K562 (cell line): Measurements from ENCODE around the gene CACNA2D4. TPM values are rescaled to one million over a fixed set of nuclear protein-coding genes. Genes with fewer than 3 reads are reported as not detected.

Experiments used
- ATAC-seq: fragments of 200-7000 bp; cut with Tn5 transposase; 3 replicates; pipeline ENCODE4 v1.9.1; 2020; ENCODE audit warnings: moderate library complexity
- BruUV-seq: library from RNA; stranded (reverse); fragments of 400-500 nt; replicated peaks from 2 replicates; lab custom pipeline; 2021; lab: Mats Ljungman, UMichigan
- CTCF ChIA-PET: fragments of 300-600 bp; formaldehyde crosslinking; extraction: SDS; loops from one replicate; lab custom pipeline; 2021; ENCODE audit warnings: low intra/inter-chr PET ratio; lab: Yijun Ruan, JAX
- POLR2A ChIA-PET: fragments of 300-600, 350-650 bp; sonication (Branson Sonifier 250); formaldehyde crosslinking; extraction: SDS; loops from one replicate; lab custom pipeline; 2021; ENCODE audit warnings: antibody characterized with exemption, inconsistent platforms; lab: Yijun Ruan, JAX
- DNase-seq, 4 experiments: peaks; one replicate each; pipeline versions ENCODE4 v3.0.0 to v3.0.0-alpha.2; 2011 to 2018; ENCODE audit warnings: low spot score in 3 of 4, mixed read lengths in 3 of 4; ENCODE audit errors: extremely low read depth in 1 of 4
- FAIRE-seq: peaks from 2 replicates; lab custom pipeline; 2011; peaks lifted over from hg19 to GRCh38; lab: Jason Lieb, UNC
- H2AFZ ChIP-seq: 2 replicates; pipeline ENCODE4 v1.6.0; 2011; ENCODE audit warnings: low read depth, low read length, control low read depth, inconsistent platforms
- H3K27ac ChIP-seq: fragments of 200-600 bp; 3 replicates; pipeline ENCODE4 v1.8.0; 2011; ENCODE audit warnings: low read depth, mild to moderate bottlenecking, control low read depth, inconsistent platforms, low read length, moderate library complexity, mixed read lengths; ENCODE audit errors: extremely low read depth
- H3K27me3 ChIP-seq, 2 experiments: fragments of 300-600 bp in 1 of 2; 2 replicates in 1 of 2; 3 replicates in 1 of 2; pipeline versions ENCODE4 v1.6.0 to v1.8.0; 2011; ENCODE audit warnings: inconsistent platforms in 2 of 2, low read length in 2 of 2, mild to moderate bottlenecking in 1 of 2, mixed read lengths in 1 of 2, moderate library complexity in 1 of 2; ENCODE audit not compliant: control insufficient read depth in 2 of 2, insufficient read depth in 2 of 2
- H3K36me3 ChIP-seq: fragments of 300-600 bp; 3 replicates; pipeline ENCODE4 v1.8.0; 2011; ENCODE audit warnings: mild to moderate bottlenecking, low read length, inconsistent platforms; ENCODE audit not compliant: control insufficient read depth, insufficient read depth
- H3K4me1 ChIP-seq, 2 experiments: fragments of 200-600 bp in 1 of 2; replicated peaks in 1 of 2; 2 replicates in 1 of 2; 3 replicates in 1 of 2; pipeline versions ENCODE4 v1.5.1 to v1.8.0; 2011; ENCODE audit warnings: inconsistent platforms in 2 of 2, low read length in 2 of 2, mild to moderate bottlenecking in 1 of 2, mixed read lengths in 1 of 2, moderate library complexity in 1 of 2; ENCODE audit not compliant: control insufficient read depth in 2 of 2, insufficient read depth in 2 of 2
- H3K4me2 ChIP-seq: 2 replicates; pipeline ENCODE4 v1.6.1; 2011; ENCODE audit warnings: low read length, control low read depth, inconsistent platforms, mixed read lengths; ENCODE audit not compliant: insufficient read depth
- H3K4me3 ChIP-seq: fragments of 200-600 bp; sonication (generic), shearing (Covaris generic); 2 replicates; pipeline ENCODE4 v1.5.1; 2016; ENCODE audit warnings: control low read depth, inconsistent platforms
- H3K79me2 ChIP-seq: fragments of 200-600 bp; 3 replicates; pipeline ENCODE4 v1.8.0; 2011; ENCODE audit warnings: low read length, inconsistent platforms; ENCODE audit not compliant: control insufficient read depth, insufficient read depth
- H3K9ac ChIP-seq, 2 experiments: 2 replicates each; pipeline versions ENCODE4 v1.6.0 to v1.6.1; 2011; ENCODE audit warnings: low read depth in 2 of 2, low read length in 2 of 2, control low read depth in 1 of 2, inconsistent platforms in 1 of 2, mild to moderate bottlenecking in 1 of 2, mixed read lengths in 1 of 2; ENCODE audit not compliant: insufficient read depth in 1 of 2
- H3K9me1 ChIP-seq: one replicate; pipeline ENCODE4 v1.6.0; 2011; ENCODE audit warnings: inconsistent platforms, mild to moderate bottlenecking, low read length, moderate library complexity; ENCODE audit not compliant: control insufficient read depth, insufficient read depth
- H3K9me3 ChIP-seq: replicated peaks from 2 replicates; pipeline ENCODE4 v1.5.1; 2011; ENCODE audit warnings: low read depth, low read length, inconsistent platforms; ENCODE audit not compliant: control insufficient read depth, insufficient read depth
- H4K20me1 ChIP-seq: replicated peaks from 2 replicates; pipeline ENCODE4 v1.6.1; 2011; ENCODE audit warnings: low read length, inconsistent platforms, mixed read lengths; ENCODE audit not compliant: control insufficient read depth, insufficient read depth
- BHLHE40 ChIP-seq: IDR thresholded peaks from 2 replicates; pipeline ENCODE4 v1.6.1; 2011; ENCODE audit warnings: low read length, improper control_type of control experiment
- HBP1 ChIP-seq: fragments of 450-650 bp; formaldehyde crosslinking; IDR thresholded peaks from 2 replicates; pipeline ENCODE4 v1.4.0; 2022; ENCODE audit warnings: missing genetic modification characterization
- IRF9 ChIP-seq: fragments of 450-650 bp; IDR thresholded peaks from 2 replicates; pipeline ENCODE4 v1.6.1; 2016; ENCODE audit warnings: missing biosample characterization, missing genetic modification characterization
- NBN ChIP-seq: fragments of 450-650 bp; IDR thresholded peaks from 2 replicates; pipeline ENCODE4 v1.6.1; 2016; ENCODE audit warnings: low read depth, mild to moderate bottlenecking
- SP1 ChIP-seq: sonication (generic); formaldehyde crosslinking; IDR thresholded peaks from 2 replicates; pipeline ENCODE4 v1.8.1; 2022; ENCODE audit warnings: mild to moderate bottlenecking, missing genetic modification reagents
- TOE1 ChIP-seq, 2 experiments: fragments of 450-650 bp in 1 of 2; sonication (generic) in 1 of 2; formaldehyde crosslinking in 1 of 2; IDR thresholded peaks; 2 replicates each; pipeline versions ENCODE4 v1.7.1 to v1.8.0; 2016 to 2022; ENCODE audit warnings: borderline replicate concordance in 2 of 2, mild to moderate bottlenecking in 2 of 2, antibody characterized with exemption in 1 of 2, inconsistent platforms in 1 of 2, low read depth in 1 of 2, missing genetic modification reagents in 1 of 2, moderate library complexity in 1 of 2
- ZBTB12 ChIP-seq: fragments of 250-450 bp; sonication (Bioruptor Pico); IDR thresholded peaks from 2 replicates; pipeline ENCODE4 v1.4.0; 2020
- WGBS: fragments of 100-300 bp; shearing (Covaris generic); methylation state at CpG from one replicate; pipeline ENCODE4 v1.1.6; 2016; ENCODE audit warnings: low coverage, mixed read lengths; ENCODE audit not compliant: insufficient coverage; ENCODE audit errors: missing lambda C conversion rate; 5-methylcytosine and 5-hydroxymethylcytosine counted together
- in situ Hi-C: fragments of 300-500 bp; cut with MboI; formaldehyde crosslinking; loops from 4 replicates; pipeline ENCODE4 v1.15.0; 2018; ENCODE audit warnings: inconsistent platforms, mixed read lengths
- intact Hi-C: fragments of 100-400 bp; cut with micrococcal nuclease; formaldehyde crosslinking; loops from 2 replicates; pipeline ENCODE4 v1.14.2; 2022
- polyA plus RNA-seq, 8 experiments: library from polyadenylated mRNA; depleted of rRNA in 4 of 8; stranded (reverse) in 5 of 8; unstranded in 3 of 8; fragments of >200 nt; fragmentation: Nextera tagmentation in 2 of 8; fragmentation: Illumina TruSeq in 1 of 8; extraction: Ambion mirVana in 2 of 8; extraction: Trizol in 1 of 8; gene quantifications; 2 replicates each; pipeline versions ENCODE4 v1.2.1 to v1.2.3, GENCODE V29; 2011 to 2014; ENCODE audit warnings: inconsistent platforms in 1 of 8, missing spikeins in 1 of 8
- total RNA-seq, 7 experiments: library from RNA; depleted of rRNA in 6 of 7; stranded (reverse); fragments of >200 nt in 6 of 7; fragmentation: Illumina TruSeq in 2 of 7; extraction: Trizol in 2 of 7; gene quantifications; 2 replicates each; pipeline versions ENCODE4 v1.2.1 to v1.2.3, GENCODE V29; 2011 to 2021; ENCODE audit warnings: low replicate concordance in 1 of 7

The CACNA2D4 gene
- total and polyA plus RNA-seq, 9 of the 15 experiments (the other 6 are each of a cell fraction or from before 2014, with no cell fraction given), result 0.04 to 0.69 (median 0.40) TPM; not detected in 3

- WGBS, result 8% methylated on average over 17 of the region's 19 CpGs
- no peaks in the 10 kb centered on the region for H3K79me2 ChIP-seq
- DNase-seq (no peak), ATAC-seq (no peak), FAIRE-seq (no peak)
- no peaks in the 10 kb centered on the region for H4K20me1 ChIP-seq
- BruUV-seq, result no TSS peak
- H3K9me1 ChIP-seq, result no peaks in the 10 kb centered on the region
- no peak overlapping the region for H2AFZ ChIP-seq
- peaks cover 0 to 38% of the 10 kb centered on the region in 2 experiments; a peak in 3 of 5 replicates for H3K27me3 ChIP-seq
- in situ Hi-C loops, result no loop called here
- H3K4me1 ChIP-seq, result peaks cover 8 to 12% of the 10 kb centered on the region in 2 experiments; a peak in 4 of 5 replicates
- H3K36me3 ChIP-seq, result no peaks in the 10 kb centered on the region
- no peaks in the 10 kb centered on the region for H3K9me3 ChIP-seq
- TF ChIP-seq HBP1 (CRISPR knock-in tag) (no peak), SP1 (CRISPR knock-in tag) (no peak), NBN (no peak), IRF9 (tag) (no peak), TOE1 (IDR thresholded peaks at IDR 0.05; ENCODE audit: borderline replicate concordance) (no peak), TOE1 (CRISPR knock-in tag; IDR thresholded peaks at IDR 0.05; ENCODE audit: borderline replicate concordance, low read depth) (no peak), ZBTB12 (CRISPR knock-in tag) (no peak), BHLHE40 (peak; percentile 25; the same call in 1 of the 2 replicates)
- intact Hi-C loops, result no loop called here
- no peak overlapping the region for H3K27ac ChIP-seq
- ChIA-PET POLR2A (no interaction called here), CTCF (no interaction called here)
- H3K4me2 ChIP-seq, result no peak overlapping the region
- no peak overlapping the region for H3K4me3 ChIP-seq
- H3K9ac ChIP-seq, result no peak overlapping the region; a peak in 1 of 4 replicates
Measured at GRCh38 chr12:1882850-1883470, 35.5 kb downstream of the CACNA2D4 start.
